Activated CD8-positive, alpha-beta memory T cell treated with anti-CD3 and anti-CD28 coated beads, Interleukin-2, amount 50 U/mL, for 1 hour (primary cell): ENCODE results near the gene GNAZ.

Experiments
- DNase-seq: peaks from one replicate; pipeline ENCODE4 v3.0.0-alpha.2; 2020; ENCODE audit errors: extremely low read depth

GNAZ gene

GRCh38 chr22:23077627-23078461, 7.5 kb downstream of the GNAZ start:
- DNase-seq, result no peak

- no peak for DNase-seq
These were observed 8.1 kb downstream of the GNAZ start for GRCh38 chr22:23078462-23078787.

GRCh38 chr22:23079240-23079768, 9.0 kb downstream of the GNAZ start:
- DNase-seq, result no peak

GRCh38 chr22:23079814-23080521, 9.6 kb downstream of the GNAZ start:
- no peak for DNase-seq

- DNase-seq, result no peak
These were observed 10.4 kb downstream of the GNAZ start for GRCh38 chr22:23080613-23081290.

GRCh38 chr22:23082534-23083314, 12.4 kb downstream of the GNAZ start:
- no peak for DNase-seq

GRCh38 chr22:23083315-23084021, 13.1 kb downstream of the GNAZ start:
- DNase-seq, result no peak

- DNase-seq, result no peak
These were observed 14.4 kb downstream of the GNAZ start for GRCh38 chr22:23084453-23085350.

- no peak for DNase-seq
These were observed 15.0 kb downstream of the GNAZ start for GRCh38 chr22:23085351-23085671.

- no peak for DNase-seq
These were observed 15.5 kb downstream of the GNAZ start for GRCh38 chr22:23085785-23086184.

- no peak for DNase-seq
These were observed 15.9 kb downstream of the GNAZ start for GRCh38 chr22:23086263-23086662.

GRCh38 chr22:23086787-23087186, 16.5 kb downstream of the GNAZ start:
- no peak for DNase-seq

GRCh38 chr22:23088199-23088604, 17.9 kb downstream of the GNAZ start:
- DNase-seq, result no peak

- no peak for DNase-seq
These were observed 18.7 kb downstream of the GNAZ start for GRCh38 chr22:23089010-23089409.

- DNase-seq, result no peak
These were observed 19.5 kb downstream of the GNAZ start for GRCh38 chr22:23089633-23090456.

- no peak for DNase-seq
These were observed 20.1 kb downstream of the GNAZ start for GRCh38 chr22:23090457-23090835.

- no peak for DNase-seq
These were observed 21.4 kb downstream of the GNAZ start for GRCh38 chr22:23091760-23092159.

GRCh38 chr22:23092217-23092955, 22.1 kb downstream of the GNAZ start:
- DNase-seq, result no peak
